ENCODE measurements around the gene NUDT9. TPM values are rescaled to one million over a fixed set of nuclear protein-coding genes. Genes with fewer than 3 reads are reported as not detected.

Gene NUDT9
- total RNA-seq, 4 donors from 2014 or later = 20.4 to 38.2 (median 28.4) TPM

GRCh38 chr4:87499403-87500091 is 77.2 kb downstream of the NUDT9 start:
- H3K36me3 ChIP-seq = no peaks in the 10 kb centered on the region
- no peak overlapping the region for H3K4me3 ChIP-seq (replicated peaks in 1 of 3)
- no peaks in the 10 kb centered on the region for H3K27me3 ChIP-seq
- intact Hi-C loops (cut with DNase I) = no loop called here
- TF ChIP-seq POLR2A (IDR thresholded peaks at IDR 0.05) = no peak
- TF ChIP-seq, protein P1, sequence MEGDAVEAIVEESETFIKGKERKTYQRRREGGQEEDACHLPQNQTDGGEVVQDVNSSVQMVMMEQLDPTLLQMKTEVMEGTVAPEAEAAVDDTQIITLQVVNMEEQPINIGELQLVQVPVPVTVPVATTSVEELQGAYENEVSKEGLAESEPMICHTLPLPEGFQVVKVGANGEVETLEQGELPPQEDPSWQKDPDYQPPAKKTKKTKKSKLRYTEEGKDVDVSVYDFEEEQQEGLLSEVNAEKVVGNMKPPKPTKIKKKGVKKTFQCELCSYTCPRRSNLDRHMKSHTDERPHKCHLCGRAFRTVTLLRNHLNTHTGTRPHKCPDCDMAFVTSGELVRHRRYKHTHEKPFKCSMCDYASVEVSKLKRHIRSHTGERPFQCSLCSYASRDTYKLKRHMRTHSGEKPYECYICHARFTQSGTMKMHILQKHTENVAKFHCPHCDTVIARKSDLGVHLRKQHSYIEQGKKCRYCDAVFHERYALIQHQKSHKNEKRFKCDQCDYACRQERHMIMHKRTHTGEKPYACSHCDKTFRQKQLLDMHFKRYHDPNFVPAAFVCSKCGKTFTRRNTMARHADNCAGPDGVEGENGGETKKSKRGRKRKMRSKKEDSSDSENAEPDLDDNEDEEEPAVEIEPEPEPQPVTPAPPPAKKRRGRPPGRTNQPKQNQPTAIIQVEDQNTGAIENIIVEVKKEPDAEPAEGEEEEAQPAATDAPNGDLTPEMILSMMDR (IDR thresholded peaks at IDR 0.05) = no peak
- no peak for DNase-seq
- H3K4me1 ChIP-seq = peaks cover 9 to 17% of the 10 kb centered on the region in 2 donors
- peak overlapping the region in 1 of 3 donors; percentile 21 for H3K27ac ChIP-seq
- no peaks in the 10 kb centered on the region for H3K9me3 ChIP-seq
- 78 to 84% methylated on average over 7 of the region's 7 CpGs for WGBS, 2 donors

GRCh38 chr4:87500092-87500462 is 77.7 kb downstream of the NUDT9 start:
- H3K36me3 ChIP-seq = no peaks in the 10 kb centered on the region
- H3K4me3 ChIP-seq (replicated peaks in 1 of 3) = no peak overlapping the region
- no peak overlapping the region for H3K27ac ChIP-seq
- no peak for TF ChIP-seq POLR2A (IDR thresholded peaks at IDR 0.05)
- TF ChIP-seq, protein P1 (IDR thresholded peaks at IDR 0.05) = no peak
- no peaks in the 10 kb centered on the region for H3K27me3 ChIP-seq
- no peaks in the 10 kb centered on the region for H3K9me3 ChIP-seq
- H3K4me1 ChIP-seq = peaks cover 9 to 17% of the 10 kb centered on the region in 2 donors
- intact Hi-C loops (cut with DNase I) = no loop called here
- DNase-seq = no peak
- WGBS, 2 donors = 67 to 89% methylated on average over 4 of the region's 4 CpGs

GRCh38 chr4:87502580-87503238 is 80.3 kb downstream of the NUDT9 start:
- no peak for DNase-seq
- intact Hi-C loops (cut with DNase I) = no loop called here
- no peaks in the 10 kb centered on the region for H3K27me3 ChIP-seq

GRCh38 chr4:87505862-87506261 is 83.5 kb downstream of the NUDT9 start:
- Histone ChIP-seq H3K27me3 (no peaks in the 10 kb centered on the region), H3K27ac (no peak overlapping the region), H3K4me3 (replicated peaks in 1 of 3) (no peak overlapping the region), H3K4me1 (peaks cover 9 to 10% of the 10 kb centered on the region in 2 donors), H3K36me3 (no peaks in the 10 kb centered on the region), H3K9me3 (no peaks in the 10 kb centered on the region)
- no peak for DNase-seq
- 74 to 82% methylated on average over 3 of the region's 3 CpGs for WGBS, 2 donors
- intact Hi-C loops (cut with DNase I) = no loop called here
- no peak for TF ChIP-seq POLR2A (IDR thresholded peaks at IDR 0.05)
- TF ChIP-seq, protein P1 (IDR thresholded peaks at IDR 0.05) = no peak

More at GRCh38 chr4:87502580-87503238, 80.3 kb downstream of the NUDT9 start:
- H3K27ac ChIP-seq = peak overlapping the region in 2 of 3 donors; percentile 15 to 39
- no peaks in the 10 kb centered on the region for H3K36me3 ChIP-seq
- no peak overlapping the region for H3K4me3 ChIP-seq (replicated peaks in 1 of 3)
- peaks cover 9 to 17% of the 10 kb centered on the region in 2 donors for H3K4me1 ChIP-seq
- H3K9me3 ChIP-seq = no peaks in the 10 kb centered on the region
- TF ChIP-seq, protein P1 (IDR thresholded peaks at IDR 0.05) = no peak
- TF ChIP-seq POLR2A (IDR thresholded peaks at IDR 0.05) = no peak

Data from thyroid gland (tissue), 4 donors.